Measurements from ENCODE around the gene HDAC10.
A peak's percentile ranks its signal among the peaks of the same experiment; 100 is the strongest.
"Not testable (repeated sequence)": the region's sequence is repeated elsewhere in the genome, so short reads cannot be mapped to it uniquely, and the experiment has no call there.

The HDAC10 gene

DNA sequence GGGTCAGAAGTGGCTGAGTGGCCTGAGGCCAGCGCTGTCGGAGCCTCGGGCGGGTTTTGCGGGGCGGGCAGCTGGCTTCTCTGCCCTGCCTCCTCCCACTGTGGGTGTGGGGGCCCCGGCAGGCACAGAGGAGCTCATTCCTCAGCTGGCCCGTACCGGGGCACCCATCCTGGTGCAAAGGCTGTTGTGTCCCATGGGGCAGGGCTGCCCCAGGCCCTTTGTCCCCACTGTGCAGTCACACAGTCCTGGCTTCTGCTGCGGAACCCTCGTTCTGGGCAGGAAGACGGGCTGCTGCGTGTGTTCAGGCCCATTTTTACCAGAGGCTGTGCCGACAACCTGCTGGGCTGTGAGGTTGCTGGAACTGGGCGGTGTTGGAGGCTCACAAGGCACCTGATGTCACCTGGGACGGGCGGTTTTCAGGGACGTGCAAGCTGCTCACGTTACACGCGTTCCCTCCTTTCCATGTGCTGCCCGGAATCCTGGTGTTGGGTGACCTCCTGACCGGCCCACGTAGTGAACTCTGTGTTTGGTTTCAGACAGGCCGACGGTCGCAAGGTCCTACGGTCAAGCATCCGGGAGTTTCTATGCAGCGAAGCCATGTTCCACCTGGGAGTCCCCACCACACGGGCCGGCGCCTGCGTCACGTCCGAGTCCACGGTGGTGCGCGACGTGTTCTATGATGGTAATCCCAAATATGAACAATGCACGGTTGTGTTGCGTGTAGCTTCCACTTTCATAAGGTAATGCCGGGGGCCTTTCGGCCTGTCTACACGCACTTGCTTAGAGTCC lies 45.1 kb downstream of the HDAC10 start:
- peaks cover 9% of the 10 kb centered on the region for H3K4me1 ChIP-seq (ENCODE audit: control insufficient read depth, insufficient read depth, low read length)
- no peak overlapping the region for H3K27ac ChIP-seq (ENCODE audit: insufficient read depth, low read depth, low read length, poor library complexity, severe bottlenecking)
- peaks cover 10% of the 10 kb centered on the region for H3K36me3 ChIP-seq (ENCODE audit: control insufficient read depth, insufficient read depth, low read length)
- no peaks in the 10 kb centered on the region for H3K9me3 ChIP-seq (ENCODE audit: control insufficient read depth, low read length)
- 95 to 96% methylated on average over 45 of the region's 45 CpGs for WGBS, 2 experiments
- no peak overlapping the region for H3K4me3 ChIP-seq (ENCODE audit: insufficient read depth, low read depth, low read length)
- peaks cover 4% of the 10 kb centered on the region for H3K27me3 ChIP-seq (ENCODE audit: control insufficient read depth, insufficient read depth, low read length, poor library complexity, severe bottlenecking)

- WGBS, 2 experiments: 97% methylated on average over 9 of the region's 9 CpGs
Measured at GRCh38 chr22:50204998-50205397, 46.1 kb downstream of the HDAC10 start.

DNA sequence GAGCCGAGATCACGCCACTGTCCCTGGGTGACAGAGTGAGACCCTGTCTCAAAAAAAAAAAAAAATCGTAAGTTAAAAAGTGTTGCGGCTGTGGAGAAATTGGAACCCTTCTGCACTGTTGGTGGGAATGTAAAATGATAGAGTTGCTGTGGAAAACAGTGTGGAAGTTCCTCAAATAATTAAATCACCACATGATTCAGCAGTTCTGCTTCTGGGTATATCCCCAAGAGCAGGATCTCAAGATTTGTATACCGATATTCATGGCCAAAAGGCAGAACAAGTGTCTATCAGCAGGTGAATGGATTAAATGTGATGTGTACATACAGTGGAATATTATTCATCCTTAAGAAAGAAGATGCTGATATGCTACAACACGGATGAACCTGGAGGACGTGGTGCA lies 46.5 kb downstream of the HDAC10 start:
- Histone ChIP-seq H3K27me3 (ENCODE audit: control insufficient read depth, insufficient read depth, low read length, poor library complexity, severe bottlenecking) (peaks cover 4% of the 10 kb centered on the region), H3K27ac (ENCODE audit: insufficient read depth, low read depth, low read length, poor library complexity, severe bottlenecking) (no peak overlapping the region), H3K4me1 (ENCODE audit: control insufficient read depth, insufficient read depth, low read length) (peaks cover 16% of the 10 kb centered on the region), H3K36me3 (ENCODE audit: control insufficient read depth, insufficient read depth, low read length) (peaks cover 2% of the 10 kb centered on the region), H3K9me3 (ENCODE audit: control insufficient read depth, low read length) (no peaks in the 10 kb centered on the region), H3K4me3 (ENCODE audit: insufficient read depth, low read depth, low read length) (no peak overlapping the region)
- 92 to 95% methylated on average over 7 of the region's 7 CpGs for whole genome bisulfite sequencing, 2 experiments

More at GRCh38 chr22:50204998-50205397, 46.1 kb downstream of the HDAC10 start:
- not testable (repeated sequence) for H3K36me3 ChIP-seq (ENCODE audit: control insufficient read depth, insufficient read depth, low read length); H3K27ac ChIP-seq (ENCODE audit: insufficient read depth, low read depth, low read length, poor library complexity, severe bottlenecking); H3K9me3 ChIP-seq (ENCODE audit: control insufficient read depth, low read length); H3K27me3 ChIP-seq (ENCODE audit: control insufficient read depth, insufficient read depth, low read length, poor library complexity, severe bottlenecking); H3K4me3 ChIP-seq (ENCODE audit: insufficient read depth, low read depth, low read length)
- H3K4me1 ChIP-seq (ENCODE audit: control insufficient read depth, insufficient read depth, low read length): peaks cover 13% of the 10 kb centered on the region

DNA sequence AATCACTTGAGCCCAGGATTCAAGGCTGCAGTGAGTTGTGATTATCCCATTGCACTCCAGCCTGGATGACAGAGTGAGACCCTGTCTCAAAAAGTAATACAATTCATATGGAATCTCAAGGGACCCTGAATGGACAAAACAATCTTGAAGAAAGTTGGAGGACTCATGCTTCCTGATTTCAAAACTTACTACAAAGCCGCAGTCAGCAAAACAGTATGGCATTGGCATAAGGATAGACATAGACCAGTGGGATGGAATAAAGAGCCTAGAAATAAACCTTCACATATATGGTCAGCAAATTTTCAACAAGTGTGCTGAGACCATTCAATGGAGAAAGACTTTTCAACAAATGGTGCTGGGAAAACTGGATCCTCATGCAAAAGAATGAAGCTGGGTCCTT lies 47.8 kb downstream of the HDAC10 start:
- WGBS, 2 experiments: 100% methylated on average over 1 of the region's 1 CpG
- Histone ChIP-seq H3K36me3 (ENCODE audit: control insufficient read depth, insufficient read depth, low read length) (peaks cover 2% of the 10 kb centered on the region), H3K27me3 (ENCODE audit: control insufficient read depth, insufficient read depth, low read length, poor library complexity, severe bottlenecking) (peaks cover 4% of the 10 kb centered on the region)

GRCh38 chr22:50202130-50202666 lies 48.9 kb downstream of the HDAC10 start:
- Histone ChIP-seq H3K9me3 (ENCODE audit: control insufficient read depth, low read length) (no peaks in the 10 kb centered on the region), H3K36me3 (ENCODE audit: control insufficient read depth, insufficient read depth, low read length) (peaks cover 5% of the 10 kb centered on the region), H3K27me3 (ENCODE audit: control insufficient read depth, insufficient read depth, low read length, poor library complexity, severe bottlenecking) (peaks cover 4% of the 10 kb centered on the region), H3K27ac (ENCODE audit: insufficient read depth, low read depth, low read length, poor library complexity, severe bottlenecking) (no peak overlapping the region), H3K4me1 (ENCODE audit: control insufficient read depth, insufficient read depth, low read length) (peaks cover 16% of the 10 kb centered on the region), H3K4me3 (ENCODE audit: insufficient read depth, low read depth, low read length) (peak overlapping the region; percentile 67)
- 82 to 83% methylated on average over 13 of the region's 13 CpGs for WGBS, 2 experiments

More for the DNA sequence above, 47.8 kb downstream of the HDAC10 start:
- H3K9me3 ChIP-seq (ENCODE audit: control insufficient read depth, low read length): no peaks in the 10 kb centered on the region
- H3K4me1 ChIP-seq (ENCODE audit: control insufficient read depth, insufficient read depth, low read length): peaks cover 16% of the 10 kb centered on the region
- no peak overlapping the region for H3K4me3 ChIP-seq (ENCODE audit: insufficient read depth, low read depth, low read length)
- no peak overlapping the region for H3K27ac ChIP-seq (ENCODE audit: insufficient read depth, low read depth, low read length, poor library complexity, severe bottlenecking)

GRCh38 chr22:50201191-50202129 lies 49.6 kb downstream of the HDAC10 start:
- 4 to 5% methylated on average over 115 of the region's 115 CpGs for WGBS, 2 experiments
- peaks cover 16% of the 10 kb centered on the region for H3K4me1 ChIP-seq (ENCODE audit: control insufficient read depth, insufficient read depth, low read length)
- no peak overlapping the region for H3K27ac ChIP-seq (ENCODE audit: insufficient read depth, low read depth, low read length, poor library complexity, severe bottlenecking)
- H3K9me3 ChIP-seq (ENCODE audit: control insufficient read depth, low read length): no peaks in the 10 kb centered on the region
- peaks cover 5% of the 10 kb centered on the region for H3K36me3 ChIP-seq (ENCODE audit: control insufficient read depth, insufficient read depth, low read length)
- peak overlapping the region; percentile 67 for H3K4me3 ChIP-seq (ENCODE audit: insufficient read depth, low read depth, low read length)
- peaks cover 4% of the 10 kb centered on the region for H3K27me3 ChIP-seq (ENCODE audit: control insufficient read depth, insufficient read depth, low read length, poor library complexity, severe bottlenecking)

DNA sequence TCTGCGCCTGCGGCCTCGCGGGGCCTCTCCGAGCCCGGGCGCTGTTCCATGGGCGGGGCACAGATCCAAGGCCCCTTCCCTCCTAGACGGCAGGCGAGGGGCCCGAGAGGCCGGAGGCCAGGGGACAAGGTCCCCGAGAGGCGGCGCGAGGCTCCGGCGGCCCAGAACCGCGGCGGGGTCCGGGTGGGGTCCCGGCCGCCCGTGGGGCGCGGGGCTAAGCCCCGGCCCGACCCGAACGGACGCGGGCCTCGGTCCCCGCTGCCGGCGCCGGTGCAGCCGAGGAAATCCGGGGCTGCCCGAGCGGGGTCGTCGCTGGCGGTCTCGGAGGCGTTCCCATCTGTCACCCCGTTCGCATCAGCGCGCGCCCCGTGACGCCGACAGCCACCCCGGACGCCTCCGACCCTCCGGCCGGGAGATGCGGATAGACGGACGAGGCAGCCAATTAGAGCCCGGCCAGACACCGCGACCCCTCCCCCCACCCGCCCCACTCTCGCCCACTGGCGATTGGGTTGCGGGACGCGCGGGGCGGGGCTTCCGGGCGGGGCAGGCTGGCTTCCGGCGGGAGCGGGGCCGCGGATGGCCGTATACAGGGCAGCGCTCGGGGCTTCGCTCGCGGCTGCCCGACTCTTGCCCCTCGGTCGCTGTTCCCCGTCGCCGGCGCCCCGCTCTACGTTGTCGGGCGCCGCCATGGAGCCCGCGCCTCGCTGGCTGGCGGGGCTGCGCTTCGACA lies 50.4 kb downstream of the HDAC10 start, which contains the start of gene SELENOO:
Gene SELENOO (plus strand): TSS at position 551 of the 730 bp plus-strand sequence. CDS start 26 bp downstream, at position 577.
- Histone ChIP-seq H3K27me3 (ENCODE audit: control insufficient read depth, insufficient read depth, low read length, poor library complexity, severe bottlenecking) (peaks cover 4% of the 10 kb centered on the region), H3K36me3 (ENCODE audit: control insufficient read depth, insufficient read depth, low read length) (peaks cover 8% of the 10 kb centered on the region), H3K4me1 (ENCODE audit: control insufficient read depth, insufficient read depth, low read length) (peaks cover 16% of the 10 kb centered on the region), H3K4me3 (ENCODE audit: insufficient read depth, low read depth, low read length) (peak within 1 kb of the TSS; percentile 67), H3K27ac (ENCODE audit: insufficient read depth, low read depth, low read length, poor library complexity, severe bottlenecking) (no peak within 1 kb of the TSS), H3K9me3 (ENCODE audit: control insufficient read depth, low read length) (no peaks in the 10 kb centered on the region)
- 0% methylated on average over 105 of the region's 105 CpGs for WGBS, 2 experiments

GRCh38 chr22:50199829-50200460 lies 51.1 kb downstream of the HDAC10 start:
- no peak overlapping the region for H3K27ac ChIP-seq (ENCODE audit: insufficient read depth, low read depth, low read length, poor library complexity, severe bottlenecking)
- H3K4me3 ChIP-seq (ENCODE audit: insufficient read depth, low read depth, low read length): peak overlapping the region; percentile 67
- peaks cover 8% of the 10 kb centered on the region for H3K36me3 ChIP-seq (ENCODE audit: control insufficient read depth, insufficient read depth, low read length)
- 7 to 9% methylated on average over 34 of the region's 34 CpGs for WGBS, 2 experiments
- H3K27me3 ChIP-seq (ENCODE audit: control insufficient read depth, insufficient read depth, low read length, poor library complexity, severe bottlenecking): peaks cover 4% of the 10 kb centered on the region
- no peaks in the 10 kb centered on the region for H3K9me3 ChIP-seq (ENCODE audit: control insufficient read depth, low read length)
- H3K4me1 ChIP-seq (ENCODE audit: control insufficient read depth, insufficient read depth, low read length): peaks cover 16% of the 10 kb centered on the region

DNA sequence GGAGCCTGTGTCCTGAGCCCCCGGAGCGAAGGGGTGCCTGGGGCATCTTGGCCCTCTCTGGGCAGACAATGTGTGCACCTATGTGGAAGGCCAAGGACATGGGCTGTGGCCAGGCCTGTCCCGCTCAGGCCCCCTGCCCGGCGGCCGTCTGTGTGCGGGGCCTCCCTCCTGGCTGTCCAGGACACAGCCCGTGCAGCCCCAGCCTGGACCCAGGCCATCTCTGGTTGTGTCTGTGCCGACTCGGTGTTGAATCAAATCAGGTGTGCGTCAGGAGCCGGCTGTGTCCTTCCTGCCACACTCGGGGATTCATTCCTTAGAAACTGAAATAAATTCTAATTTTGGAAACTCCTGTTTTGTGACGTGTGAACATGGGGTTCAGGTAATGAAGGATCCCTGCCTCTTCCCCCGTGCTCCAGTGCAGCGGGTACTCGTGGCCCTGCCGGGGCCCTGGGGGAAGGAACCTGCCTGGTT lies 51.8 kb downstream of the HDAC10 start:
- Histone ChIP-seq H3K27ac (ENCODE audit: insufficient read depth, low read depth, low read length, poor library complexity, severe bottlenecking) (no peak overlapping the region), H3K4me3 (ENCODE audit: insufficient read depth, low read depth, low read length) (no peak overlapping the region), H3K36me3 (ENCODE audit: control insufficient read depth, insufficient read depth, low read length) (peaks cover 8% of the 10 kb centered on the region), H3K27me3 (ENCODE audit: control insufficient read depth, insufficient read depth, low read length, poor library complexity, severe bottlenecking) (peaks cover 4% of the 10 kb centered on the region), H3K9me3 (ENCODE audit: control insufficient read depth, low read length) (no peaks in the 10 kb centered on the region), H3K4me1 (ENCODE audit: control insufficient read depth, insufficient read depth, low read length) (peaks cover 16% of the 10 kb centered on the region)
- WGBS, 2 experiments: 92 to 94% methylated on average over 18 of the region's 18 CpGs
